ENCODE results near the gene ICE1. TPM values are rescaled to one million over a fixed set of nuclear protein-coding genes. Genes with fewer than 3 reads are reported as not detected.
"Not testable (repeated sequence)": the region's sequence is repeated elsewhere in the genome, so short reads cannot be mapped to it uniquely, and the experiment has no call there.

The ICE1 gene
- total RNA-seq, result 10.8 TPM

- ATAC-seq, result peak; percentile 99
Measured at GRCh38 chr5:5421961-5422818, at the start of gene ICE1. Gene ICE1, plus strand, starts transcription at chr5:5422677. Its CDS starts 239 bp downstream, at chr5:5422916.

- no peak for ATAC-seq
Measured at GRCh38 chr5:5372930-5373329, 49.5 kb upstream of the ICE1 start.

GRCh38 chr5:5373351-5373989, 49.0 kb upstream of the ICE1 start:
- no peak for ATAC-seq

GRCh38 chr5:5374009-5374715, 48.3 kb upstream of the ICE1 start:
- peak; percentile 52 for ATAC-seq

- no peak for ATAC-seq
Measured at GRCh38 chr5:5377780-5378179, 44.7 kb upstream of the ICE1 start.

- no peak for ATAC-seq
Measured at GRCh38 chr5:5378531-5378930, 43.9 kb upstream of the ICE1 start.

GRCh38 chr5:5380298-5380697, 42.2 kb upstream of the ICE1 start:
- ATAC-seq, result no peak

GRCh38 chr5:5381310-5381913, 41.1 kb upstream of the ICE1 start:
- no peak for ATAC-seq

GRCh38 chr5:5383461-5383860, 39.0 kb upstream of the ICE1 start:
- ATAC-seq, result no peak

- ATAC-seq, result no peak
Measured at GRCh38 chr5:5384660-5385330, 37.7 kb upstream of the ICE1 start.

GRCh38 chr5:5385331-5385662, 37.2 kb upstream of the ICE1 start:
- no peak for ATAC-seq

GRCh38 chr5:5386329-5386728, 36.1 kb upstream of the ICE1 start:
- no peak for ATAC-seq

- no peak for ATAC-seq
Measured at GRCh38 chr5:5387192-5387591, 35.3 kb upstream of the ICE1 start.

- no peak for ATAC-seq
Measured at GRCh38 chr5:5387777-5388176, 34.7 kb upstream of the ICE1 start.

- not testable (repeated sequence) for ATAC-seq
Measured at GRCh38 chr5:5390121-5390869, 32.2 kb upstream of the ICE1 start.

GRCh38 chr5:5392504-5392903, 30.0 kb upstream of the ICE1 start:
- ATAC-seq, result not testable (repeated sequence)

- ATAC-seq, result peak; percentile 56
Measured at GRCh38 chr5:5394384-5394986, 28.0 kb upstream of the ICE1 start.

GRCh38 chr5:5395093-5395492, 27.4 kb upstream of the ICE1 start:
- ATAC-seq, result not testable (repeated sequence)

- ATAC-seq, result no peak
Measured at GRCh38 chr5:5398071-5398470, 24.4 kb upstream of the ICE1 start.

GRCh38 chr5:5401095-5401494, 21.4 kb upstream of the ICE1 start:
- no peak for ATAC-seq

GRCh38 chr5:5403741-5404140, 18.7 kb upstream of the ICE1 start:
- no peak for ATAC-seq

Measured in esophagus mucosa (tissue), 1 donor.